Measurements from ENCODE around the gene PDE1C.
"Not testable (repeated sequence)": the region's sequence is repeated elsewhere in the genome, so short reads cannot be mapped to it uniquely, and the experiment has no call there.

The PDE1C gene

DNA sequence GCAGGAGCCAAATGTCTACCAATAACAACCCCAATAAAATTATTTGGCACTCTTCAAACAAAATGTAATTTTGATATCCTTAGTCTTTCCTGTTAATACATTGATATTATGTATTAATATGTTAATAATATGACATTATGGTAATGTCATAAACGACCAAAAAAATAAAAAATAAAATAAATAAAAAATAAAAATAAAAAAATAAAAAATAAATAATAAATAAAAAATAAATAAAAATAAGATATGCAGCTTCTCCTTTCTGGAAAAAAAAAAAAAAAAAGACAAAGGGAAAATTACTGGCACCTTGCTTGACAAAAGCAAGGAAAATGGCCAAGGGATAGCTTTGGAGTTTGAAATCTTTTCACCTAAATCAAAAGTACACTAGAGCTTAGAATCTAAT, 214.7 kb downstream of the PDE1C start:
- no peak overlapping the region for H3K9ac ChIP-seq (ENCODE audit: low read length)
- no peak overlapping the region for H3K4me3 ChIP-seq (ENCODE audit: low read length)
- H3K27me3 ChIP-seq (ENCODE audit: control insufficient read depth, insufficient read depth, low read length): no peaks in the 10 kb centered on the region
- no peaks in the 10 kb centered on the region for H3K36me3 ChIP-seq (ENCODE audit: control insufficient read depth, insufficient read depth, low read length)
- H3K27ac ChIP-seq (ENCODE audit: low read depth, low read length): no peak overlapping the region
- no peaks in the 10 kb centered on the region for H3K4me1 ChIP-seq (ENCODE audit: control insufficient read depth, insufficient read depth, low read length)

DNA sequence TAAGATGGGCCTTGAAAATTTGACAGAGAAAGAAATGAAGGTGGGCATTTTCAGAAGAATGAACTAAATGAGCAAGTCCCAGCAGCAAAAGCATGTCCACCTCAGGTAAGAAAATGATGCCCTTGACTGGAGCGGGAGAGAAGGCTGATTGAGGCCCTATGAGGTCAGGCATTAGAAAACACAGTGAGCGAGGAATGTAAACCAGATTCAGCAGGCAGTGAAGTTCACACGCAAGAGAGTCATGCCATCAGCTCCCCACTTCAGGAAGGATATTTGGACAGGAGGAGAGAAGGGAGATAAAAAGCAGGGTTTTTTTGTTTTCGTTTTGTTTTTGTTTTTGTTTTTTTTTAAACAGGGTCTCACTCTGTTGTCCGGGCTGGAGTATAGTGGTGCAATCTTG, 216.8 kb downstream of the PDE1C start:
- no peaks in the 10 kb centered on the region for H3K36me3 ChIP-seq (ENCODE audit: control insufficient read depth, insufficient read depth, low read length)
- no peaks in the 10 kb centered on the region for H3K27me3 ChIP-seq (ENCODE audit: control insufficient read depth, insufficient read depth, low read length)
- no peak overlapping the region for H3K4me3 ChIP-seq (ENCODE audit: low read length)
- H3K4me1 ChIP-seq (ENCODE audit: control insufficient read depth, insufficient read depth, low read length): no peaks in the 10 kb centered on the region
- no peak overlapping the region for H3K9ac ChIP-seq (ENCODE audit: low read length)
- no peak overlapping the region for H3K27ac ChIP-seq (ENCODE audit: low read depth, low read length)

DNA sequence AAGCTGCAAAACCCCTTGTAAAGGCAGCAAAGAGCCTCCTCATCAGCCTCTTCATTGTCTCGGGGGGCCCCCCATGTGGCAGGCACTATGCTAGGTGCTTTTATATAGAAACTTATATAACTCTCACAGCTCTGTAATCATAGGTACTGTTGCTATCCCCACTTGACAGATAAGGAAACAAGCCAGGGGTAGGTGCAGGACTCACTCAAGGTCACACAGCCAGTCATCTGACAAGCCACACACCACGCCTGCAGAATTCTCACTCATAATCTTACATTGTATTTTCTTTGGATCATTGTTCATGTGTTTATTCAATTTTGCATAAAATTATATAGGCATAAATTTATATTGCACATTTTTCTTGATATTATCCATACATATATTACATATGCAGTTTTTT, 217.7 kb downstream of the PDE1C start:
- Histone ChIP-seq H3K27ac (ENCODE audit: low read depth, low read length) (no peak overlapping the region), H3K27me3 (ENCODE audit: control insufficient read depth, insufficient read depth, low read length) (no peaks in the 10 kb centered on the region), H3K36me3 (ENCODE audit: control insufficient read depth, insufficient read depth, low read length) (no peaks in the 10 kb centered on the region), H3K4me3 (ENCODE audit: low read length) (no peak overlapping the region), H3K9ac (ENCODE audit: low read length) (no peak overlapping the region), H3K4me1 (ENCODE audit: control insufficient read depth, insufficient read depth, low read length) (no peaks in the 10 kb centered on the region)

DNA sequence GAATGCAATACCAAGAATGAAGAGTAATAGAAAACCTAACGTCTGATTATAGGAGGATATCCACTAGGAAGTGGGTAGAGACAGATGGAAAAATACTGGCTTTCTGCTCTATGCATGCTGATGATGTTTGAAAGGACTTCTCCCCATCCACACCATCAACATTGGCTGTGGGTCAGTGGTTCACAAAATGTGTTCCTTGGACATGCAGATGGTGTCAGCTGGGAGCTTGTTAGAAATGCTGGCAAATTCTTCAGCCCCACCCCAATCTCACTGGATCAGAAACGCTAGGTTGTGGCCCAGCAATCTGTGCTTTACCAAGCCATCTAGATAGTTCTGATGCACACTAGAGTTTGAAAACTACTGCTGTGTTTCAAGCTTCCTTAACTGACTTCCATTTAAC, 219.1 kb downstream of the PDE1C start:
- no peak overlapping the region for H3K9ac ChIP-seq (ENCODE audit: low read length)
- no peaks in the 10 kb centered on the region for H3K36me3 ChIP-seq (ENCODE audit: control insufficient read depth, insufficient read depth, low read length)
- H3K4me1 ChIP-seq (ENCODE audit: control insufficient read depth, insufficient read depth, low read length): no peaks in the 10 kb centered on the region
- no peak overlapping the region for H3K27ac ChIP-seq (ENCODE audit: low read depth, low read length)
- no peak overlapping the region for H3K4me3 ChIP-seq (ENCODE audit: low read length)
- no peaks in the 10 kb centered on the region for H3K27me3 ChIP-seq (ENCODE audit: control insufficient read depth, insufficient read depth, low read length)

DNA sequence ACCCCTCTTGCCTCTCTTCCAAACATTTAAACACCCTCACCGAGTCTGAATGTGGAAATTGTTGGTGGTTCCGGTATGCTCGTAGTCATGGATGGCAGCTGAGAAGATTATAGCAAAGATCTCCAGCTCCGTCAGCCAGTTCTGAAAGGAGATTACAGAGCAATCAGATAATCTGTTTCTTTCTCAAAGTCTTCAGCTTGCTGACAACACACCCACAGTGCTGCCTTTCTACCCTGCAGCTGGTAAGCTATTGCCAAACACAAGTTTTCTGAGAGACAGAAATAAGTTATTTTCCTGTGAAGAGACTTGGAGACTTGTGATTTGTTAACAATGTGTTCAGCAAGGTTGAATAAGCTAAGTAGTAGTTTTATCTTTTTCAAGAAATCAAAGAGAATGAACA, 219.6 kb downstream of the PDE1C start:
- H3K27me3 ChIP-seq (ENCODE audit: control insufficient read depth, insufficient read depth, low read length): no peaks in the 10 kb centered on the region
- H3K27ac ChIP-seq (ENCODE audit: low read depth, low read length): no peak overlapping the region
- no peaks in the 10 kb centered on the region for H3K36me3 ChIP-seq (ENCODE audit: control insufficient read depth, insufficient read depth, low read length)
- no peak overlapping the region for H3K9ac ChIP-seq (ENCODE audit: low read length)
- no peak overlapping the region for H3K4me3 ChIP-seq (ENCODE audit: low read length)
- no peaks in the 10 kb centered on the region for H3K4me1 ChIP-seq (ENCODE audit: control insufficient read depth, insufficient read depth, low read length)

DNA sequence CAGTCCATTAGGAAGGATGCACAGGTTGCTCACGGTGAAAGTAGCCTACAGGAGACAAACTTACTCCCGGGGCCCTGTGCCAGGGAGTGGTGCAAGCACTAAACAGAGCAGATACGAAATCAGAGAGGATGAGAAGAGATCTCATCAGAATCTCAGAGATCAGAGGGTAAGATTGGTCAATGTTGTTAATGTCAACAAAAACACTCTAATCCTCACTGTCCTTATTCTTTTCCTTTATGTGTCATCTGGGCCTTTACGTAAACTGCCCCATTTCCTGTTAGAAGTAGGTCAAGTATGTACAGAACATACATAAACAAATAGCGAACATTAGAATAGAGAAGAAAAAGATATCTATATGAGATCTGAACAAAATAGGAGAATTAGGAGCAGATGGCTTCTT, 220.1 kb downstream of the PDE1C start:
- H3K27me3 ChIP-seq (ENCODE audit: control insufficient read depth, insufficient read depth, low read length): no peaks in the 10 kb centered on the region
- H3K9ac ChIP-seq (ENCODE audit: low read length): no peak overlapping the region
- H3K36me3 ChIP-seq (ENCODE audit: control insufficient read depth, insufficient read depth, low read length): no peaks in the 10 kb centered on the region
- no peaks in the 10 kb centered on the region for H3K4me1 ChIP-seq (ENCODE audit: control insufficient read depth, insufficient read depth, low read length)
- no peak overlapping the region for H3K4me3 ChIP-seq (ENCODE audit: low read length)
- H3K27ac ChIP-seq (ENCODE audit: low read depth, low read length): no peak overlapping the region

DNA sequence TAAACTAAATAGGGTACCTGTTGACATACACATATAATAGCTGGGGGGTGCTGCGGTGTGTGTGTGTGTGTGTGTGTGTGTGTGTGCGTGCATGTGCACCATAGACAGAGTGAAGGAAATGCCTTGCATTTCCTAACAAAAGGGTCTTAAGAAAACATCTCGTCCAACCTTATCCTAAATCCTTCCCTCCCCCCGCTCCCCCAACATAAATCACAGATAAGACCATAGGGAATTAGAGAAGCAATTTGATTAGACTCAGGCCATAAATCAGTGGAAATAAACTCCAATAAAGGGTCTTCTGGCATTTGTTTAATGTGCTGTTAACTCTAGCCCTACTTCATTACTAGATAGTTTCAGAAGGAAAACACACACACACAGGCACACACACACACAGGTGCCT, 234.7 kb downstream of the PDE1C start:
- Histone ChIP-seq H3K36me3 (ENCODE audit: control insufficient read depth, insufficient read depth, low read length) (no peaks in the 10 kb centered on the region), H3K27ac (ENCODE audit: low read depth, low read length) (no peak overlapping the region), H3K27me3 (ENCODE audit: control insufficient read depth, insufficient read depth, low read length) (no peaks in the 10 kb centered on the region), H3K4me3 (ENCODE audit: low read length) (no peak overlapping the region), H3K9ac (ENCODE audit: low read length) (no peak overlapping the region), H3K4me1 (ENCODE audit: control insufficient read depth, insufficient read depth, low read length) (no peaks in the 10 kb centered on the region)

DNA sequence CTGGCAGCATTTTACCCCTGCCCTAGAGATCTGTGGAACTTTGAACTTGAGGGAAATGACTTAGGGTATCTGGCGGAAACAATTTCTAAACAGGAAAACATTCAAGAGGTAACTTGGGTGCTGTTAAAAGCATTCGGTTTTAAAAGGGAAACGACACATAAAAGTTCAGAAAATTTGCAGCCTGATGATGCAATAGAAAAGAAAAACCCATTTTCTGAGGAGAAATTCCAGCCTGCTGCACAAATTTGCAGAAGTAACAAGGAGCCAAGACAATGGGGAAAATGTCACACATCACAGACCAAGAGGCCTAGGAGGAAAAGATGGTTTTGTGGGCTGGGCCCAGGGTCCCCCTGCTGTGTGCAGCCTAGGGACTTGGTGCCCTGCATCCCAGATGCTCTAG, 236.6 kb downstream of the PDE1C start:
- not testable (repeated sequence) for H3K27ac ChIP-seq (ENCODE audit: low read depth, low read length); H3K4me1 ChIP-seq (ENCODE audit: control insufficient read depth, insufficient read depth, low read length); H3K9ac ChIP-seq (ENCODE audit: low read length)

DNA sequence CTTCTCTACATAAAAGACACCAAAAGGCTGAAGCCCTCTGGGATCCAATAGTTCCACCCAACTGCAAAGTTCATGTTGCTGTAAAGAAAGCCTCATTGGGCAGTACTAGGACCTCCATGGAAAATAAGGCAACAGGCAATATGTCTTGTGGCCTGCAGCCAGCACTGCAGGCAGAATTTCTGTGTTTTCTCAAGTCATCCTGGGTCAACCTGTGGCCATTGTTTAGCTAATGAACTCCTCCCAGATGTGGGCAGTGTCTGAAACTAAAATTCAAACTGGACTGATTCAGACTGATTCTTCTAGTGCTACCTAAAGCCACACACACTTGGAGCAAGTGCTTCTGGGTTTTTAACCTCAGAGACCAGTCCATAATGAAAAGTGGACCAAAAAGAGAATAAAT, 241.7 kb downstream of the PDE1C start:
- Histone ChIP-seq H3K9ac (ENCODE audit: low read length) (no peak overlapping the region), H3K4me1 (ENCODE audit: control insufficient read depth, insufficient read depth, low read length) (no peaks in the 10 kb centered on the region), H3K27me3 (ENCODE audit: control insufficient read depth, insufficient read depth, low read length) (no peaks in the 10 kb centered on the region), H3K27ac (ENCODE audit: low read depth, low read length) (no peak overlapping the region), H3K4me3 (ENCODE audit: low read length) (no peak overlapping the region), H3K36me3 (ENCODE audit: control insufficient read depth, insufficient read depth, low read length) (no peaks in the 10 kb centered on the region)

More for the DNA sequence above, 236.6 kb downstream of the PDE1C start:
- not testable (repeated sequence) for H3K36me3 ChIP-seq (ENCODE audit: control insufficient read depth, insufficient read depth, low read length); H3K4me3 ChIP-seq (ENCODE audit: low read length); H3K27me3 ChIP-seq (ENCODE audit: control insufficient read depth, insufficient read depth, low read length)

DNA sequence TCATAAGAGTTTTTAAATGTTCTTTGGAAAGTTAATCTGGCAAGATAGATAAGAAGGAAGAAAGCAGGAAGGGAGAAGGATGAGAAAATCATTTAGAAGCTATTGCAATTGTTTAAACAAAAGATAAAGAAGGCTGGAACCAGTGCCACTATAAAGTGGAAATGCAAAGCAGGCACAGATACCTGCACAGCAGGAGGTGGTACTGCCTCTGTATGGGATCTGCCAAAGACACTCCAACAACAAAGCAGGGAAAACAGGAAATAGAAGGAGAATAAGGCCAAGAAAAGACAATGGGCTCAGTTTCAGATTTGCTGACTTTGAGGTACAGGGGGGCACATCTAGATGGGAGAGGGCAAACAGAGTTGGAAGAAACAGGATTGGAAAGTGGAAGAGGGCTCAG, 244.6 kb downstream of the PDE1C start:
- H3K27ac ChIP-seq (ENCODE audit: low read depth, low read length): no peak overlapping the region
- no peak overlapping the region for H3K9ac ChIP-seq (ENCODE audit: low read length)
- H3K4me1 ChIP-seq (ENCODE audit: control insufficient read depth, insufficient read depth, low read length): no peaks in the 10 kb centered on the region
- no peak overlapping the region for H3K4me3 ChIP-seq (ENCODE audit: low read length)
- no peaks in the 10 kb centered on the region for H3K36me3 ChIP-seq (ENCODE audit: control insufficient read depth, insufficient read depth, low read length)
- no peaks in the 10 kb centered on the region for H3K27me3 ChIP-seq (ENCODE audit: control insufficient read depth, insufficient read depth, low read length)

DNA sequence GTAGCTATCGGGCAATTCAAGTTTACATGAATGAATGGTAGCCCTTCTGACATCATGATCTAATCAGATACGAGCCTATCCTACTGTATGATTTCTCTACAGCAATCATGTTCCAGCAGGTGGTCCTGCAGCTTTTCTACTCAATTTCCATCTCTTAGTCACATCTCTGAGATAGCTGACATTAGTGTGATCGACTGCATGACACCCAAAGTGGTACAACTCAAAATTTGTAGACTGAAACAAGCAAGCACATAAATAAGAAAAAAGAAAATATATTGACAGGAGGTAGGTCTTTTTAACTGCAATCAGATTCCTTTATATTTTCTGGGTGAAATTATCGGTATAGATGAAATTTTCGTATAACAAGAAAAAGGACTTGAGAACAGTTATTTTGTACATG, 251.2 kb downstream of the PDE1C start:
- no peaks in the 10 kb centered on the region for H3K27me3 ChIP-seq (ENCODE audit: control insufficient read depth, insufficient read depth, low read length)
- H3K4me1 ChIP-seq (ENCODE audit: control insufficient read depth, insufficient read depth, low read length): no peaks in the 10 kb centered on the region
- H3K27ac ChIP-seq (ENCODE audit: low read depth, low read length): no peak overlapping the region
- no peak overlapping the region for H3K4me3 ChIP-seq (ENCODE audit: low read length)
- H3K9ac ChIP-seq (ENCODE audit: low read length): no peak overlapping the region
- no peaks in the 10 kb centered on the region for H3K36me3 ChIP-seq (ENCODE audit: control insufficient read depth, insufficient read depth, low read length)

DNA sequence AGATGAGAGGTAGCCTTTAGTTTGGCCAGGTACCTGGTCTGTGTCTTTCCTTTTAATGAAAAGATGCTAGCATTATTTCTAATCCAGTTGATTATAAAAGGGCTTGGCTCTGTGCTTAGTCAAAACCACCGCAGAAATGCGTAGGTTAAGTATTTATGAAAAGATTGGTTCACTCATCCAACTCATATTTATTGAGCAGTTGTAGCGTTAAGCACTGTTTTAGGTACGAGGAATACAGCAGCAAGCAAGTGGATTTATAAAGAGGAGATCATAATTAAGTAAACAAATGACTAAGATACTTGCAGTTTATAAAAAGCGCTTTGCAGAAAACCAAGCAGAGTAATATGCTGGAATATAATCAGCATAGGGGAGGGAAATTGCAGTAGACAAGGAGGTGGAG, 253.4 kb downstream of the PDE1C start:
- Histone ChIP-seq H3K36me3 (ENCODE audit: control insufficient read depth, insufficient read depth, low read length) (no peaks in the 10 kb centered on the region), H3K9ac (ENCODE audit: low read length) (no peak overlapping the region), H3K27ac (ENCODE audit: low read depth, low read length) (no peak overlapping the region), H3K4me1 (ENCODE audit: control insufficient read depth, insufficient read depth, low read length) (no peaks in the 10 kb centered on the region), H3K4me3 (ENCODE audit: low read length) (no peak overlapping the region), H3K27me3 (ENCODE audit: control insufficient read depth, insufficient read depth, low read length) (no peaks in the 10 kb centered on the region)

DNA sequence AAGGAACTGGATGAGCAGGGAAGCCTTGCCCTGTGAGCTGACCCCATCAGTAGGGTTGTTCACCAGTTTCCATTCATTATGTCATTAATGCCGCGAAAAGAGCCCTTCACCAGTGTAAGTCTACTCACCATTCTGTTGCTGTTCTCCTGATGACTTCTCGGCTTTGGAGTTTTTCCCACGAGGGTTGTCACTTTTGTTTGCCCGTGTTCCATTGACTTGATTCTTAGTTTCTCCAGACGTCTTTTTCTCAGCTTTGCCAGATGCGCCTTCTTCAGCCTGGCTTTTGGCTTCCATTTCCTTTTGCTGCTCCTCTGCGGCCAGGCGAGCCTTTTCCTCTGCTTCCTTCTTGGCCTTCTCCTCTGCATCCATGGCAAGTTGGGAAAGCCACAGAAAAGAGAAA, 254.4 kb downstream of the PDE1C start:
- H3K27me3 ChIP-seq (ENCODE audit: control insufficient read depth, insufficient read depth, low read length): no peaks in the 10 kb centered on the region
- H3K36me3 ChIP-seq (ENCODE audit: control insufficient read depth, insufficient read depth, low read length): no peaks in the 10 kb centered on the region
- no peaks in the 10 kb centered on the region for H3K4me1 ChIP-seq (ENCODE audit: control insufficient read depth, insufficient read depth, low read length)
- no peak overlapping the region for H3K9ac ChIP-seq (ENCODE audit: low read length)
- no peak overlapping the region for H3K4me3 ChIP-seq (ENCODE audit: low read length)
- H3K27ac ChIP-seq (ENCODE audit: low read depth, low read length): no peak overlapping the region

DNA sequence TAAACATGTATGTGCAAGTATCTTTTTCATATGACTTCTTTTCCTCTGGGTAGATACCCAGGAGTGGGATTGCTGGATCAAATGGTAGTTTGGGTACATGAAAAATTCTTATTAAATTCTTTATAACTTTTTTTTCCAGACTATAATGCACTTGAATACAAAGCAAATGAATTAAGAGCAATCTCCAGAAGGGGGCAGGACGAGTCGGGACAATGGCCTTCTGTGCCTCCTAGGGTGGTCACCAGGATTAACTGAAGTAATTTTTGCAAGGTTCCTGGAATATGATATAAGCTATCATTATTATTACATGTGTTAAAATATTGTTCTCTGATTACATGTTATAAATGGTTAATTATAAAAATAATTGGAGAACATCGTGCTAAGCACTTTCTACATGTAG, 256.0 kb downstream of the PDE1C start:
- Histone ChIP-seq H3K36me3 (ENCODE audit: control insufficient read depth, insufficient read depth, low read length) (no peaks in the 10 kb centered on the region), H3K27me3 (ENCODE audit: control insufficient read depth, insufficient read depth, low read length) (no peaks in the 10 kb centered on the region), H3K9ac (ENCODE audit: low read length) (no peak overlapping the region), H3K27ac (ENCODE audit: low read depth, low read length) (no peak overlapping the region), H3K4me3 (ENCODE audit: low read length) (no peak overlapping the region), H3K4me1 (ENCODE audit: control insufficient read depth, insufficient read depth, low read length) (no peaks in the 10 kb centered on the region)

Data from rectal smooth muscle tissue (tissue), 1 donor.